ENCODE results near the gene BIRC3. TPM values are rescaled to one million over a fixed set of nuclear protein-coding genes. Genes with fewer than 3 reads are reported as not detected.

BIRC3 gene
- total and polyA plus RNA-seq, 7 donors: 9.1 to 92.6 (median 18.4) TPM

GRCh38 chr11:102276783-102277182 is 40.5 kb upstream of the BIRC3 start:
- no peak for DNase-seq
- TF ChIP-seq POLR2AphosphoS5 (IDR thresholded peaks at IDR 0.05): no peak
- no peak for TF ChIP-seq EP300 (IDR thresholded peaks at IDR 0.05)
- TF ChIP-seq CTCF (IDR thresholded peaks at IDR 0.05): no peak
- no peak for TF ChIP-seq POLR2A (IDR thresholded peaks at IDR 0.05)
- peaks cover 0 to 18% (median 10%) of the 10 kb centered on the region in 4 donors for H3K4me1 ChIP-seq
- 74 to 90% methylated on average over 3 of the region's 3 CpGs for WGBS, 2 donors
- no peaks in the 10 kb centered on the region for H3K27me3 ChIP-seq
- intact Hi-C loops (cut with DNase I): no loop called here
- no peaks in the 10 kb centered on the region for H3K9me3 ChIP-seq
- no peaks in the 10 kb centered on the region for H3K36me3 ChIP-seq
- H3K27ac ChIP-seq: no peak overlapping the region
- no peak overlapping the region for H3K4me3 ChIP-seq

DNA sequence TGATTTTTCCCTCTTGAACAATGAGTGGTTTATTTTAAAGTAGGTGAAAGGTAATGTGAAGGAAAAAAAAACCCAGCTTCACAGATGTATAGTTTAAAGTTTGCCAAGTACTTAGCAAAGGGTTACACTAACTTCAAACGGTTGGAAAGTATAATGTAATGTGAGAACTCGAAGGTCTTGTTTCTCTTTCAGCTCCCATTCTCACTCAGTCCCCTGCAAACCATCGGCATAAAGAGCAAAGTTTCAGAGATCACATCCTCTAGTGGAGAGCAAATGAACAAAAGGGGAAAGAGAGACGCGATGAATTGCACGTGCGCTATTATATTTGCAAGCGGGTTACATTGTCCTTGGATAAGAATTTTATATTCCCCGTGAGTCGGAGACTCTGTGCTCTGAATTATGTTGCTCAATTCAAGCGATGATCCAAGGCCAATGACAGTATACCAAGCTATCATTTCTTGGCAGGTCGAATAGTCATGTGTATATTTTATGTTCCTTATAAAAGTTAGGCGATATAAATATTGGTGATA is 37.6 kb upstream of the BIRC3 start:
- intact Hi-C loops (cut with DNase I): loop anchor here (2.0 to 10.0 kb wide), 2 partner anchors 167 to 415 kb away; no protein-coding TSS in a partner anchor
- Histone ChIP-seq H3K9me3 (no peaks in the 10 kb centered on the region), H3K4me1 (peaks cover 0 to 18% (median 10%) of the 10 kb centered on the region in 4 donors), H3K4me3 (peak overlapping the region in 3 of 4 donors; percentile 11 to 28 (median 21)), H3K27ac (peak overlapping the region in 3 of 4 donors; percentile 38 to 66 (median 39)), H3K36me3 (no peaks in the 10 kb centered on the region), H3K27me3 (no peaks in the 10 kb centered on the region)
- TF ChIP-seq EP300 (IDR thresholded peaks at IDR 0.05) (no peak), POLR2AphosphoS5 (IDR thresholded peaks at IDR 0.05) (peak in 3 of 4 donors; percentile 10 to 41 (median 34)), CTCF (IDR thresholded peaks at IDR 0.05) (peak in 2 of 4 experiments; percentile 18 to 38), POLR2A (IDR thresholded peaks at IDR 0.05) (no peak)
- no peak for DNase-seq
- WGBS, 2 donors: 5 to 22% methylated on average over 13 of the region's 13 CpGs

- whole genome bisulfite sequencing, 2 donors: 35 to 63% methylated on average over 4 of the region's 4 CpGs
- intact Hi-C loops (cut with DNase I): loop anchor here (2.0 to 10.0 kb wide), 2 partner anchors 168 to 416 kb away; no protein-coding TSS in a partner anchor
Observed at GRCh38 chr11:102280245-102280833, 36.9 kb upstream of the BIRC3 start.

DNA sequence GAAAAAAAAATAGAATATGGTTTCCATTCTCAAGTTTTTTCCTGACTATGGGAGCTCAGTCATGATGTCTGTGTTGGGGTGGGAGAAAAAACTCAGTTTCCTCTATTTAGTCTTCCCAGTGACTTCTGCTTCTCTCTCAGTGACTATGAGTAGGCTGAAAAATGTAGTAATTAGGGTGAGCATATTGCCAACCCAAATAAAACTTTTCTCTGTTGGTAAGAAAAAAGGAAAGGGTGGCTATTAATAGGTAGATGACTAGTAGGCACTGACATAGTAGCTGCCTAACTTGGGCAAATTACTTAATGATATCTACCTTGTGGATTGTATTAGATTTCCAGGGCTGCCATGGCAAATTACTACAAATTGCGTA is 34.2 kb upstream of the BIRC3 start:
- WGBS, 2 donors: 97 to 100% methylated on average over 1 of the region's 1 CpG
- intact Hi-C loops (cut with DNase I): loop anchor here (10.0 kb wide), 1 partner anchor 418 kb away; no protein-coding TSS in a partner anchor
- TF ChIP-seq POLR2AphosphoS5 (IDR thresholded peaks at IDR 0.05): no peak
- TF ChIP-seq CTCF (IDR thresholded peaks at IDR 0.05): no peak
- TF ChIP-seq EP300 (IDR thresholded peaks at IDR 0.05): no peak

More at GRCh38 chr11:102280245-102280833, 36.9 kb upstream of the BIRC3 start:
- no peaks in the 10 kb centered on the region for H3K36me3 ChIP-seq
- no peak overlapping the region for H3K4me3 ChIP-seq
- H3K4me1 ChIP-seq: peaks cover 0 to 18% (median 10%) of the 10 kb centered on the region in 4 donors
- no peak for DNase-seq
- no peaks in the 10 kb centered on the region for H3K9me3 ChIP-seq
- peak overlapping the region in 3 of 4 donors; percentile 38 to 66 (median 39) for H3K27ac ChIP-seq
- no peaks in the 10 kb centered on the region for H3K27me3 ChIP-seq
- TF ChIP-seq POLR2AphosphoS5 (IDR thresholded peaks at IDR 0.05) (no peak), CTCF (IDR thresholded peaks at IDR 0.05) (no peak), POLR2A (IDR thresholded peaks at IDR 0.05) (no peak), EP300 (IDR thresholded peaks at IDR 0.05) (no peak)

More for the DNA sequence above, 34.2 kb upstream of the BIRC3 start:
- Histone ChIP-seq H3K9me3 (no peaks in the 10 kb centered on the region), H3K27ac (no peak overlapping the region), H3K27me3 (no peaks in the 10 kb centered on the region), H3K4me1 (peaks cover 0 to 18% (median 14%) of the 10 kb centered on the region in 4 donors), H3K36me3 (no peaks in the 10 kb centered on the region), H3K4me3 (no peak overlapping the region)
- no peak for DNase-seq

All from sigmoid colon (tissue), 7 donors.